ENCODE results near the gene MACROD2.

Gene MACROD2

DNA sequence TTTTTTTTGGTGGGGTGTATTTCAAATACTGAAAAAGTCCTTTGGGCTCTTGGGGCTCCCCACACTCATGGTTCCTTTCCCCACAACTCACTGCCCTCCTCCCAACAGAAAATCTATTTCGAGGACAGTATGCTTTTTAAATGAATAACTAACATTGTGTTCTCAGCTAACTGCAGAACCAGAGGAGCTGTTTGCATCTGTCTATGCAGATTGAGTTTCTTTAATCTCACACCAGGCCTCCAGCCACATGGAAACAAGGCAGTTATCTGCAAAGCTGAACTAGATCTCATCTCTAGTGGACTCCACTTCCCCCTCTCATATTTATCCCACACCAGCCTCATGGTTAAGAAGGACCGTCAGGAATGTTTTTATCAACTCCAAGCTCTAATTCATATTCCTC lies 1622.8 kb downstream of the MACROD2 start:
- no peaks in the 10 kb centered on the region for H3K36me3 ChIP-seq (ENCODE audit: control insufficient read depth in 2 of 2, insufficient read depth in 1 of 2, low read length in 2 of 2)
- H3K27ac ChIP-seq (ENCODE audit: extremely low read depth, low read depth, low read length): no peak overlapping the region
- no peaks in the 10 kb centered on the region for H3K4me1 ChIP-seq (ENCODE audit: control insufficient read depth, insufficient read depth, low read length)
- CTCF ChIA-PET: no interaction called here
- H3K4me3 ChIP-seq (ENCODE audit: low read depth, low read length): no peak overlapping the region
- POLR2A ChIA-PET: no interaction called here
- no peaks in the 10 kb centered on the region for H3K9me3 ChIP-seq (ENCODE audit: control insufficient read depth, insufficient read depth, low read depth, low read length)
- no peak for TF ChIP-seq ZNF785 (tag by site-specific recombination; IDR thresholded peaks at IDR 0.05)
- TF ChIP-seq TRIM28 (IDR thresholded peaks at IDR 0.05; ENCODE audit: borderline replicate concordance, low read length): no peak

GRCh38 chr20:15618912-15619311 lies 1623.6 kb downstream of the MACROD2 start:
- Histone ChIP-seq H3K4me1 (ENCODE audit: control insufficient read depth, insufficient read depth, low read length) (no peaks in the 10 kb centered on the region), H3K36me3 (ENCODE audit: control insufficient read depth in 2 of 2, insufficient read depth in 1 of 2, low read length in 2 of 2) (no peaks in the 10 kb centered on the region), H3K27ac (ENCODE audit: extremely low read depth, low read depth, low read length) (no peak overlapping the region), H3K4me3 (ENCODE audit: low read depth, low read length) (no peak overlapping the region), H3K9me3 (ENCODE audit: control insufficient read depth, insufficient read depth, low read depth, low read length) (no peaks in the 10 kb centered on the region)
- TF ChIP-seq YY2 (tag by site-specific recombination; IDR thresholded peaks at IDR 0.05): no peak
- no peak for TF ChIP-seq ZNF221 (tag by site-specific recombination; IDR thresholded peaks at IDR 0.05; ENCODE audit: borderline replicate concordance)
- TF ChIP-seq GLI2 (tag by site-specific recombination; IDR thresholded peaks at IDR 0.05; ENCODE audit: borderline replicate concordance, low read depth): no peak
- TF ChIP-seq, protein P1, sequence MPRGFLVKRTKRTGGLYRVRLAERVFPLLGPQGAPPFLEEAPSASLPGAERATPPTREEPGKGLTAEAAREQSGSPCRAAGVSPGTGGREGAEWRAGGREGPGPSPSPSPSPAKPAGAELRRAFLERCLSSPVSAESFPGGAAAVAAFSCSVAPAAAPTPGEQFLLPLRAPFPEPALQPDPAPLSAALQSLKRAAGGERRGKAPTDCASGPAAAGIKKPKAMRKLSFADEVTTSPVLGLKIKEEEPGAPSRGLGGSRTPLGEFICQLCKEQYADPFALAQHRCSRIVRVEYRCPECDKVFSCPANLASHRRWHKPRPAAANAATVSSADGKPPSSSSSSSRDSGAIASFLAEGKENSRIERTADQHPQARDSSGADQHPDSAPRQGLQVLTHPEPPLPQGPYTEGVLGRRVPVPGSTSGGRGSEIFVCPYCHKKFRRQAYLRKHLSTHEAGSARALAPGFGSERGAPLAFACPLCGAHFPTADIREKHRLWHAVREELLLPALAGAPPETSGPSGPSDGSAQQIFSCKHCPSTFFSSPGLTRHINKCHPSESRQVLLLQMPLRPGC (tag by site-specific recombination; IDR thresholded peaks at IDR 0.05): no peak
- no peak for TF ChIP-seq BCL6B (tag by site-specific recombination; IDR thresholded peaks at IDR 0.05)
- TF ChIP-seq ZNF501 (tag by site-specific recombination; IDR thresholded peaks at IDR 0.05): no peak
- TF ChIP-seq ZNF701 (tag by site-specific recombination; IDR thresholded peaks at IDR 0.05): no peak
- TF ChIP-seq ZNF623 (tag by site-specific recombination; IDR thresholded peaks at IDR 0.05): no peak
- no peak for TF ChIP-seq ZNF366 (tag by site-specific recombination; conservative IDR thresholded peaks at IDR 0.05)
- TF ChIP-seq ZNF398 (tag by site-specific recombination; IDR thresholded peaks at IDR 0.05): no peak
- no peak for TF ChIP-seq ZNF426 (tag by site-specific recombination; IDR thresholded peaks at IDR 0.05)
- TF ChIP-seq ZBTB21 (tag by site-specific recombination; IDR thresholded peaks at IDR 0.05): no peak
- no peak for TF ChIP-seq ZNF660 (tag by site-specific recombination; IDR thresholded peaks at IDR 0.05)
- TF ChIP-seq, protein P2, sequence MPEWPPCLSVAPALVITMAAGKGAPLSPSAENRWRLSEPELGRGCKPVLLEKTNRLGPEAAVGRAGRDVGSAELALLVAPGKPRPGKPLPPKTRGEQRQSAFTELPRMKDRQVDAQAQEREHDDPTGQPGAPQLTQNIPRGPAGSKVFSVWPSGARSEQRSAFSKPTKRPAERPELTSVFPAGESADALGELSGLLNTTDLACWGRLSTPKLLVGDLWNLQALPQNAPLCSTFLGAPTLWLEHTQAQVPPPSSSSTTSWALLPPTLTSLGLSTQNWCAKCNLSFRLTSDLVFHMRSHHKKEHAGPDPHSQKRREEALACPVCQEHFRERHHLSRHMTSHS (tag by site-specific recombination; IDR thresholded peaks at IDR 0.05): no peak
- no peak for TF ChIP-seq ZNF561 (tag by site-specific recombination; IDR thresholded peaks at IDR 0.05; ENCODE audit: borderline replicate concordance)
- no peak for TF ChIP-seq RBAK (tag by site-specific recombination; IDR thresholded peaks at IDR 0.05)
- TF ChIP-seq, protein P3, sequence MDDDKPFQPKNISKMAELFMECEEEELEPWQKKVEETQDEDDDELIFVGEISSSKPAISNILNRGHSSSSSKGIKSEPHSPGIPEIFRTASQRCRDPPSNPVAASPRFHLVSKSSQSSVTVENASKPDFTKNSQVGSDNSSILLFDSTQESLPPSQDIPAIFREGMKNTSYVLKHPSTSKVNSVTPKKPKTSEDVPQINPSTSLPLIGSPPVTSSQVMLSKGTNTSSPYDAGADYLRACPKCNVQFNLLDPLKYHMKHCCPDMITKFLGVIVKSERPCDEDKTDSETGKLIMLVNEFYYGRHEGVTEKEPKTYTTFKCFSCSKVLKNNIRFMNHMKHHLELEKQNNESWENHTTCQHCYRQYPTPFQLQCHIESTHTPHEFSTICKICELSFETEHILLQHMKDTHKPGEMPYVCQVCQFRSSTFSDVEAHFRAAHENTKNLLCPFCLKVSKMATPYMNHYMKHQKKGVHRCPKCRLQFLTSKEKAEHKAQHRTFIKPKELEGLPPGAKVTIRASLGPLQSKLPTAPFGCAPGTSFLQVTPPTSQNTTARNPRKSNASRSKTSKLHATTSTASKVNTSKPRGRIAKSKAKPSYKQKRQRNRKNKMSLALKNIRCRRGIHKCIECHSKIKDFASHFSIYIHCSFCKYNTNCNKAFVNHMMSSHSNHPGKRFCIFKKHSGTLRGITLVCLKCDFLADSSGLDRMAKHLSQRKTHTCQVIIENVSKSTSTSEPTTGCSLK (tag by site-specific recombination; IDR thresholded peaks at IDR 0.05): no peak
- POLR2A ChIA-PET: no interaction called here
- CTCF ChIA-PET: no interaction called here
